B cell (primary cell): ENCODE data around the gene MTRF1.

Experiments used
- CTCF ChIP-seq: fragments of 200-600 bp; IDR thresholded peaks from one replicate; pipeline ENCODE4 v1.8.0; 2022; ENCODE audit warnings: antibody characterized with exemption, mild to moderate bottlenecking
- EZH2 ChIP-seq: IDR thresholded peaks from 2 replicates; pipeline ENCODE4 v1.6.1; 2012; ENCODE audit warnings: borderline replicate concordance, low read depth, mild to moderate bottlenecking, moderate library complexity, low read length; ENCODE audit not compliant: insufficient read depth, poor library complexity, severe bottlenecking

- TF ChIP-seq CTCF = no peak
- no peak for TF ChIP-seq EZH2
Measured at GRCh38 chr13:41306271-41307145, 43.1 kb upstream of the MTRF1 start.
